Left renal cortex interstitium (tissue), 4 donors: ENCODE measurements around the gene GARIN3. TPM values are rescaled to one million over a fixed set of nuclear protein-coding genes. Genes with fewer than 3 reads are reported as not detected.
"Not testable (repeated sequence)": the region's sequence is repeated elsewhere in the genome, so short reads cannot be mapped to it uniquely, and the experiment has no call there.

Experiments used
- DNase-seq, 4 donors: peaks; one replicate each; pipeline ENCODE4 v3.0.0-alpha.2; 2013; ENCODE audit warnings: low read depth in 4 of 4, low spot score in 2 of 4, missing footprints in 1 of 4
- polyA plus RNA-seq, 4 donors: library from polyadenylated mRNA; unstranded; fragments of 120-200 nt; gene quantifications; one replicate each; pipeline ENCODE4 v1.2.1, GENCODE V29; 2013; ENCODE audit not compliant: insufficient read length in 4 of 4

Gene GARIN3
- not detected for polyA plus RNA-seq

DNA sequence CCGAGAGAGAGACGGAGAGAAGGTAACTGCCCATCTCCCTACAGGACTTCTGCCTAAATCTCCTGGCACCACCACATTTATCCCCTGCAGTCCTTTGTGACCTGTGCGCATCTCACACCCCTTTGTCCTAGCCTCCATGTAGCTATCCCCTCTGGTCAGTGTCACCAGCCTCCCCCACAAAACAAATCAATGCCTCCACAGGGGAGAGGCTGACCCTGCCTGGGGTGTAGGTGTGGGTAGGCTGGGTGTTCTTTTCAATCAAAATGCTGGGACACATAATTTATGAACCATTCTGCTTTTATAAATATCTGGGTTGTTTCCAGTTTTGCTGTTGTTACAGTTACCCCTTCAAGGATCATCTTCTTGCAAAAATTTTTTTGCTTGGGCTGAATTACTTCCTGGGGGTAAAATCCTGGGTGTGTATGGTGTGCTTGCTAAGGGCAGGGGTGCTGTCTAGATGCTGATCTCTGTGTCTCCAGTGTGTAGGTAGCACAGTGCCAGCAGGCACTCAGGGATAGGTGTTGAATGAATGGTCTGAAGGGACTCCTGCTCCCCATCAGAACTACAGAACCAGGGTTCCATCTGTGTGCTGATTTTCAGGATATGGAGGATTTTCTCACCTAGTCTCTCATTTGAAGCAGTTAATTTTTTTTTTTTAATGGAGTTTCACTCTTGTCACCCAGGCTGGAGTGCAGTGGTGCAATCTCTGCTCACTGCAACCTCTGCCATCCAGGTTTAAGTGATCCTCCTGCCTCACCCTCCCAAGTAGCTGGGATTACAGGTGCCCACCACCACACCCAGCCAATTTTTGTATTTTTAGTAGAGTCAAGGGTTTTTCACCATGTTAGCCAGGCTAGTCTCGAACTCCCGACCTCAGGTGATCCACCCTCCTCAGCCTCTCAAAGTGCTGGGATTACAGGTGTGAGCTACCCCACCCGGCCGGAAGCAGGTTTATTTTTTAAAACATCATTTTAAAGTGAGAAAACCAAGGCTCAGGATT, at the start of gene GARIN3:
GARIN3 (minus strand) TSS at position 51 of the 1,000 bp plus-strand sequence. CDS start 96 bp downstream, outside the sequence.
- DNase-seq = no peak

- DNase-seq = no peak
Observed at GRCh38 chr5:157215514-157216167, 49.6 kb upstream of the GARIN3 start.

DNA sequence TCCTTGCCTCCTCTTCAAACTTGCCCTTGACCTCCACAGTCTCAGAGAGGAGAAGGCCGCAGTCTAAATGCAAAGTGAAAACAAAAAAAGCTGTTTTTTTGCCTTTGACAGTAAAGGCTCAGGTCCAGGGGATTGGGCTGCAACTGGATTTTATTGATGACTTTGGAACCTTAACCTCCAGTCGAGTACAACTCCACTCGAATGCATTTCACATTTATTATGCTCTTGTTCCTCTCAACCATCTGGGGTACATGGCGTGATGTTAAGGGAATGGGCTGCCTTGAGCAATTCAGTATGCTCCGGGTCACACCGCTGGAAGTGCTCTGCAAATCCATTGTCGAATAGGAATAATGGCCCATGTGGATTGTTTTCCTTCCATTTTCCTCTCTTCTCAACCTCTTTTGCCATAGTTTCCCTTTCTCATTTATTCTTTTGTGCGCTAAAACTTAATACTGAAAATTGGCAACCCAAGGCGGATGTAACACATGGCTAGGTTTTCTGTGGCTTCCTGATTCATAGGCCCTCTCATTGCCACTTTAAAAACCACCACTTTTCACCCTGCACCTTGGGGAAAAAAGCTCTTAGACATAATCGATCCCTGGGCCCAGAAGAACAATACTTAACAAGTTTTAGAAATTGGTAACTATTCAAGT, 48.9 kb upstream of the GARIN3 start:
- DNase-seq = no peak

DNA sequence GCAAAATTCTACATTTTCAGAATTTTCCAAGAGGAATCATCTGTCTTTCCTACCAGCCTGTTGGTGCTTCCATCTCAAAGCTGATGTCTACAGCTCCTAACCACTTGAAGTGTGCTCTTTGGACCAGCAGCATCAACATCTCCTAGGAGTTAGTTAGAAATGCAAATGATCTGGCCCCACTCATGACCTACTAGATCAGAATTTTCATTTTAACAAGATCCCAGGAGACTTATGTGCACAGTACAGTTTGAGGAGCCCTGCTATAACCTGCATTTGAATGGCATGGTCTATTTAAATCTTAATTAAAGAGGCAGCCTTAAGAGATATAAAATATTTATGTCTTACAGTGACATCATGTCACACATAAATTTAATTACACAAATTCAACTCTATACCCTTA, 48.4 kb upstream of the GARIN3 start:
- DNase-seq = no peak

GRCh38 chr5:157213527-157214243, 47.6 kb upstream of the GARIN3 start:
- DNase-seq = no peak

GRCh38 chr5:157212307-157212706, 46.2 kb upstream of the GARIN3 start:
- DNase-seq = no peak

GRCh38 chr5:157210652-157211051, 44.6 kb upstream of the GARIN3 start:
- DNase-seq = not testable (repeated sequence)

- no peak for DNase-seq
Observed at GRCh38 chr5:157205708-157206107, 39.6 kb upstream of the GARIN3 start.

DNA sequence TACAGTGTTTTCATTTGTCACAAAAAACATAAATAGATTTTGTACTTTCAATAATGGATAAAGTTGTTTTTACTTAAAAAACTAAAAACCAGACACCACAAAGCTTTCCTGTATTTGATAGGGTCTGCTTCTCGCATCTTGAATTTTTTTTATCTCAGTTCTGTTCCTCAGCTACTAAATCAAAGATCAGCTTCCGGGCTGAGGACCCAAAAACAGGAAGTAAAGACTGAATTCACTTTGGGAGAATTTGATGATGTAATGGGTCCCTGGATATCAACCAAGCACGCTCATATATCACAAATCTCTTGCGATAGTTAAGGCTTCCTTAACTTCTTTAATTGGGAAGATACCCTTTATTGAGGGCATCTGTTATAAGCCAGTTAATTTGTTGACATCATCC, 38.7 kb upstream of the GARIN3 start:
- no peak for DNase-seq

- no peak for DNase-seq
Observed at GRCh38 chr5:157203417-157203816, 37.4 kb upstream of the GARIN3 start.

- DNase-seq = no peak
Observed at GRCh38 chr5:157201857-157202256, 35.8 kb upstream of the GARIN3 start.

GRCh38 chr5:157198277-157198986, 32.4 kb upstream of the GARIN3 start:
- DNase-seq = no peak

DNA sequence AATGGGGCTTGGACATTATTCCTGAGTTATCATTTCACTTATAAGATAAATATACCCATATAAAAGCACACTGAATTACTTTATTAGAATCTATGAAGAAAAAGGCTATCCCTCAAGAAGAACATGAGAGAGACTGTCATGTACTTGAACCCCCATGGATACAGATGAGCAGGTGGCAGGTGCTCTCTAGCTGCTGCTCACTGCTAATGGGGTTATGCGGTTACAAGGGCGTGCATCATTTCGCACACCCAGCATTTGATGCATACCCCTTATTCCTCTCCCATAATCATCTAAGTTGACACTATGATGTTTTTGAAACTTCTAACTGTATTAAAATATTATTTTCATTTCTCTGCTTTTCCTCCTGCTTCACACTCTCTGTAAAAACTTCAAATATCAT, 31.0 kb upstream of the GARIN3 start:
- DNase-seq = no peak

DNA sequence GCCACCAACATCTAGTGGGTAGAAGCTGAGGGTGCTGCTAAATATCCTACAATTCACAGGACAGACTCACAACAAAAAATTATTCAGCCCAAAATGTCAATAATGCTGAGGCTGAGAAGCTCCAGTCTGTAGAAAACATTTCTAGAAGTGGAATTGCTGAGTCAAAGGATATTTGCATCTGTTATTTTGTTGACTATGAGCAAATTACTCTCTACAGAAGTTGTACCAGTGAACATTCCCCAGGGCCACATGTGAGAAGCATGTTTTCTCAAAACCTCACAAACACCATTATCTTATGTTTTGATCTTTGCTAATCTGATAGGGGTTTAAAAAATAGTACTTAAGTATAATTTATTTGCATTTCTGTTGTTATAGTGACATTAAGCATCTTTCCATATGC, 30.0 kb upstream of the GARIN3 start:
- DNase-seq = no peak

DNA sequence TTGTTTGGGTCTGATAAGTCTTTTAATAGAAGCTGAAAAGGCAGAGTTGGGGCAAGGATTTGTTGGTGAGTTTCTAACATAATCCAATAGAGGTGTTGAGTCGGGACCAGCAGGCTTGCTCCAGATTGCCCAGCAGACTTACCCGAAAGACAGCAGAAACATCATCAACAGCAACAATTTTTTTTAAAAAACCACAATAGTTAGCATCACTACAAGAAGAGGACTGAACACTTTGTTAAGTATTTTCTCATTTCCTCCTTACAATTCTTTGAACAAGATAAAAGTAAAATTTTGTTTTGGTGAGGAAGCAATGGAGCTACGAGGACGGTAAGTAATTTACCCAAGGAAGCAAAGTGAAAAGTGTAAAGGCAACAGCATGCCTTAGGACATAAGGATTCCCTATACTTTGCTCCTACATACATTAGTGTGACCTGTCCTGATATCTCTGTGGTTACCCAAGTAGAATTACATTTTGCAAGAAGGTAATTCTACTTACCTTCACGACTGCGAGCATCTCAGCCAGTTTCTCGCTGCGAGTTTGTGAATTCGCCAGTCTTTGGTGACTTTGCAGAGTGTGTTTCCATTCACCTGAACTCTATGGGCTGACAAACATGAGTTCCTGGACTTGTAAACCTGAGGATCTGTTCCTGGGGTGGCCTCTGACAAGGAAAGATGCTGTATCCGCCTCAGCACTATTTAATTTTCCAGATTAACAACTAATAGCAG, 27.8 kb upstream of the GARIN3 start:
- DNase-seq = no peak

GRCh38 chr5:157189223-157189622, 23.2 kb upstream of the GARIN3 start:
- no peak for DNase-seq

- DNase-seq = no peak
Observed at GRCh38 chr5:157188270-157188669, 22.2 kb upstream of the GARIN3 start.

DNA sequence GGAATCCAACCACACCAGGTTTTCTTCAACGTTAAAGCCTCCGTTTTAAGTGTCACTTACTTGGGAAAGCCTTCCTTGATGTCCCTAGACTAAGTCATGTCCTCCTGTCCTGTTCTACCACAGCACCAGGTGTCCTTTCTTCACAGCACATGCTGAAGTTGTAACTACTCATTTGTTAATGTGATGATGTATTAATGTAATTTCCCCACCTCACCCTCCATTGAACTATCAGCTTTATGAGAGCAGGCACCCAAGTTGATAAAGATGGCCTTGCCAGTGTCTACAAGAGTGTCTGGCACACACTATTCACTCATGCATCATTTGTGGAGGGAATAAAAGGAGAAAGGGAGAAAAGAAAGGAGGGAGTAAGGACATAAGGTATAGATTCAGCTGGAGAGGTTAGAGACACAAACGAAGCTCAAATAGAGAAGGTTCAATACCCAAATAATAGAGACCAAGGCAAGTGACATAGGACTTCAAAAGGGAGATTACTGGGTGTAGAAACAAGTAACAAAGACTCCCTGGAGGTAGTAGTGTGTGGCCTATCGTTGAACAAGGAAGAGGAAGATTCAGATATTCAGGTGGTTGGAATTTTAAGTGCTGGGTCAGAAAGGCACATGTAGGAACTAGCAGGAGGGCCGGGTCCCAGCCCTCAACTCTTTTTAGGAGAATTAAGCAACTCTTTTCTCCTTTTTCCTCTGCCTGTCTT, 21.1 kb upstream of the GARIN3 start:
- DNase-seq = no peak
